HL-60 (cell line): Measurements from ENCODE around the gene EFCAB8.

ENCODE experiments used
- DNase-seq, 2 experiments: peaks; one replicate each; pipeline ENCODE4 v3.0.0-alpha.2; 2010 to 2020; ENCODE audit warnings: low read depth in 1 of 2, low spot score in 1 of 2
- H3K27ac ChIP-seq: fragments of 250-450 bp; sonication (Bioruptor Pico); replicated peaks from 2 replicates; pipeline ENCODE4 v1.5.1; 2020; ENCODE audit warnings: mild to moderate bottlenecking, moderate library complexity
- H3K27me3 ChIP-seq: fragments of 250-450 bp; sonication (Bioruptor Pico); 2 replicates; pipeline ENCODE4 v1.5.1; 2021; ENCODE audit warnings: mild to moderate bottlenecking, moderate library complexity; ENCODE audit not compliant: insufficient read depth, poor library complexity, severe bottlenecking
- H3K4me3 ChIP-seq: replicated peaks from 2 replicates; pipeline ENCODE4 v1.5.1; 2011; ENCODE audit warnings: mild to moderate bottlenecking, control low read depth, low read length; ENCODE audit not compliant: insufficient read depth
- CTCF ChIP-seq: IDR thresholded peaks from one replicate; pipeline ENCODE4 v1.5.1; 2011; ENCODE audit warnings: low read length, control low read depth, inconsistent platforms; ENCODE audit not compliant: insufficient read depth
- GABPA ChIP-seq: IDR thresholded peaks from 2 replicates; pipeline ENCODE4 v1.6.1; 2012; ENCODE audit warnings: low read depth
- POLR2AphosphoS5 ChIP-seq: IDR thresholded peaks from 2 replicates; pipeline ENCODE4 v1.6.1; 2012; ENCODE audit warnings: low read depth
- REST ChIP-seq: IDR thresholded peaks from 2 replicates; pipeline ENCODE4 v1.6.1; 2012; ENCODE audit warnings: low read depth; ENCODE audit not compliant: insufficient replicate concordance
- SPI1 ChIP-seq: IDR thresholded peaks from 2 replicates; pipeline ENCODE4 v1.6.1; 2012; ENCODE audit warnings: low read depth, mild to moderate bottlenecking, borderline replicate concordance

EFCAB8 gene

GRCh38 chr20:33002087-33002808 lies 143.5 kb downstream of the EFCAB8 start:
- TF ChIP-seq CTCF (no peak), REST (no peak), SPI1 (no peak), GABPA (no peak), POLR2AphosphoS5 (no peak)
- Histone ChIP-seq H3K4me3 (no peak overlapping the region), H3K27ac (no peak overlapping the region), H3K27me3 (no peaks in the 10 kb centered on the region)
- DNase-seq = no peak

GRCh38 chr20:33004141-33004751 lies 145.5 kb downstream of the EFCAB8 start, which contains the start of gene SUN5:
Gene SUN5, minus strand, starts transcription at chr20:33004433. Its CDS starts 93 bp downstream, at chr20:33004340.
- DNase-seq = no peak
- H3K27ac ChIP-seq = no peak within 1 kb of the TSS

More at GRCh38 chr20:33004141-33004751, 145.5 kb downstream of the EFCAB8 start, which contains the start of gene SUN5:
- H3K4me3 ChIP-seq = no peak within 1 kb of the TSS
- no peak for TF ChIP-seq POLR2AphosphoS5
- no peak for TF ChIP-seq CTCF
- no peak for TF ChIP-seq SPI1
- no peak for TF ChIP-seq REST
- no peak for TF ChIP-seq GABPA
- no peaks in the 10 kb centered on the region for H3K27me3 ChIP-seq
